HT-29 (cell line): ENCODE results near the gene NR2F1-AS1. TPM values are rescaled to one million over a fixed set of nuclear protein-coding genes. Genes with fewer than 3 reads are reported as not detected.
"Not testable (repeated sequence)": the region's sequence is repeated elsewhere in the genome, so short reads cannot be mapped to it uniquely, and the experiment has no call there.

Experiments used
- DNase-seq: peaks from one replicate; pipeline ENCODE4 v3.0.0-alpha.2; 2015; ENCODE audit warnings: low spot score
- total RNA-seq: library from RNA; depleted of rRNA; stranded (reverse); fragments of >200 nt; shearing (Covaris generic); gene quantifications from 2 replicates; pipeline ENCODE4 v1.2.3, GENCODE V29; 2014

Gene NR2F1-AS1
- total RNA-seq, 1 experiment from 2014 or later: 2.8 TPM

DNA sequence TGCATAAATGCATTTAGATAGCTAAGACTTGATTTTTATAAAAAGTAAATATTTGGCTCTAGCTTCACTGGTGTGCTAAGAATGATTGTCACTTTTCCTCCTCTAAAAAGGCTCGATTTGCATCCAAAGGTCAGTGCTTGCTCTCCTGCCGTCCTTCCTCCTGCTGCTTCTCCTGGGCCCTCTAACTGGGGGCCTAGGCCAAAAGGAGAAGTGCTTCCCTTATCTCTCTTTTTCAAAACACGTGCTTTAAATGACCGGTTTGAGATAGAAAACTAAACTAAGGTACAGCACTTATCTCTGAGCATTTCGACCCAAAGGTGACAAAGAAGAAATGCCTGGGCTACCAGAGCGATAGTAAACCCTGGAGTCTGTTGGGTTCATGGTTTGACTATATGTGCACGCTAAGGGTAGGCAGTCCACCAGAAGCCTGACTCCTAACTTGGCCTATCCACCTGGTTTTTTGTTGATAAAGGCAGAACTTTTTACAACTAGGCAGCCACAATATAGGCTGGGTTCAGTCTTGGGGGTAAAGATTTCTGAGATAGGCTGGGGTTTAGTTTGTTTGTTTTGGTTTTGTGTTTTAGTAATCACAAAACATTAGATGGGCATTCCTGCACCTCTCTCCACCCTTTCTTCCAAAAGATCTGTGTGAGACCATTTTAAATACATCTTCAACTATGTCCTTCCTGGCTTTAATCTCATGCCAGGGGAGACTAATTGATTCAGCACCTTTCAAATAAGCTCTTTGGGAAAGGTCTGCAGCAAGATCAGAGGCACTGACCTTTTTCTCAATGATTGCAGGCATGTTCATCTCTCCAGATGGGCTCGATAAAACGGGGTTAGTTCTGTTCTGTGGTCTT lies 3.8 kb downstream of the NR2F1-AS1 start:
- DNase-seq: no peak

DNA sequence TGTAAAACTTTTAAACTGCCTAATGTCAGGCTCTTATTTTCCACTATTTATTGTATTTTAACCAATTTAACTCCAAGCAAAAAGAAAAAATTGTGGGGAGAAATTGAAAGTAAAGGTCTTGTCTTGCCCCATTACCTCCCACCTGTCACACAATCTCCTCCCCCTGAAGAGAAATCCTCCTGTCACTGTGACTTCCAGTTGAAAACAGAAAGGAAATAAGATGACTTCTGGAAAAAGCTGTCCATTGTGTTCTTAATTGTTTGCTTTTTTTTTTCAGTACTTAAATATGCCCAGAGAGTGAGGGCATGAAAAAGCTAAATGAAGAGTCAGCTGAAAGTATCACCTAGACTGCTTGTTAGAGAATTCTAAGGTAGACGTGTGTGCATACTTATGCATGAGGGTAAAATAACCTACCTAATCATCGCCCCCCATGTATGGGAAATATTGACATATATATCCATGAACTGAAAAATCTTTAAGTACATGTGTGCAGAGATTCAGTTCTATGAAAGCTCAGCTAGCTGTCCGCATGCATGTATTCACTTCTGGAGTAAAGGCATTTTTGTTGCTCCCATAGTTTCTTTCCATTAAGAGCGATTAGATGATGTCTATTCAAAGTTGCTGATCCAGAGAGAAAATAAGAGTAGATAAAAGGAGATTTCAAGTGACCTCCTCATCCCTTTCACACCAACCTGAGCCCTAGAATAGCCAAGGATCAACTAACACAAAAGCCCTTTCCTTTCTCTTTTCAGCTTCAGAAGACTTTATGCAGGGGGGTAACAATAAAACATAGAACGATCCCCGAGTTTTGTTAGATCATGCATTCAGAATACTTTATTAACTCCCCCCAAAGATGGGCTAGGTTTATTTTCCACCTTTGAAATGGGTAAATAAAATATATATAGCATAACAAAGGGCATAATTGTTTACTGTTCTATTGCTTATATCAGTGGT lies 5.3 kb downstream of the NR2F1-AS1 start:
- DNase-seq: no peak

DNA sequence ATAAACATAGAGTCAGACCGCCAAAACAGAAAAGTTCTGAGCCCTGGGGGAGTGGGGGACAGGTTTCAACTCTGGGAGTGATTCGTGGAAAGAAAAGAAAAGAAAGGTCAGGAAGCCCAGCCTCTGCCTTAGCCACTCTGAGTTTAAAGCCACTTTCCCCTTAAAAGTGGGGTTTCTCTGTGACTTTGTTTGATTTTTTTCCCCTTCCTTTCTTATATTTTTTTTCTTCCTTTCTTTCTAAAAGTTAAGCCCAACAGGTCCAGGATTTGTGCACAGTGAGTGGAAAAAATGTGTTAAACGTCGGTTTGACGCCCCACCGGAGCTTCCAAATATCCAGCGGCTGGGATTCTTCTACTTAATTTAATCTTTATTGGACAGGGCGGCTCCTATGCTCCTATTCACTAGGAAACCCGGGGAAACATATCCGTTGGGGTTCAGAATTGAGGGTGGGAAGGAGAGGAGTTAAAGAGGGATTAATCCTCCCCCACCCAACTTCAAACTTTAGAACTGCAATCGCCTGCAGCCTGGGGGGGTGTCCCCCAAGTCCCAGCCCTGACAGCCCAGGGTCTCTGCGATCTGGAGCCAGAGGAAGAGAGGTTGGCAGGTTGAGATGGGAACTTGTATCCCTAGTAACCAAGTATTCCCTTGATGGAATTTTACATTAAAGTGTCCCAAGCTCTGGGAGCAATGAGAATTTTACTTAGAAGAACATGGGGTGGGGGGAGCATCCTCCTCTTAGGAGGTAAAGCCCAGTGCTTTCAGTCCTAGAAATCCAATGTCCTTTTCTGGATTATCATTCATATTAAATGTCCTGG lies 6.3 kb downstream of the NR2F1-AS1 start:
- no peak for DNase-seq

DNA sequence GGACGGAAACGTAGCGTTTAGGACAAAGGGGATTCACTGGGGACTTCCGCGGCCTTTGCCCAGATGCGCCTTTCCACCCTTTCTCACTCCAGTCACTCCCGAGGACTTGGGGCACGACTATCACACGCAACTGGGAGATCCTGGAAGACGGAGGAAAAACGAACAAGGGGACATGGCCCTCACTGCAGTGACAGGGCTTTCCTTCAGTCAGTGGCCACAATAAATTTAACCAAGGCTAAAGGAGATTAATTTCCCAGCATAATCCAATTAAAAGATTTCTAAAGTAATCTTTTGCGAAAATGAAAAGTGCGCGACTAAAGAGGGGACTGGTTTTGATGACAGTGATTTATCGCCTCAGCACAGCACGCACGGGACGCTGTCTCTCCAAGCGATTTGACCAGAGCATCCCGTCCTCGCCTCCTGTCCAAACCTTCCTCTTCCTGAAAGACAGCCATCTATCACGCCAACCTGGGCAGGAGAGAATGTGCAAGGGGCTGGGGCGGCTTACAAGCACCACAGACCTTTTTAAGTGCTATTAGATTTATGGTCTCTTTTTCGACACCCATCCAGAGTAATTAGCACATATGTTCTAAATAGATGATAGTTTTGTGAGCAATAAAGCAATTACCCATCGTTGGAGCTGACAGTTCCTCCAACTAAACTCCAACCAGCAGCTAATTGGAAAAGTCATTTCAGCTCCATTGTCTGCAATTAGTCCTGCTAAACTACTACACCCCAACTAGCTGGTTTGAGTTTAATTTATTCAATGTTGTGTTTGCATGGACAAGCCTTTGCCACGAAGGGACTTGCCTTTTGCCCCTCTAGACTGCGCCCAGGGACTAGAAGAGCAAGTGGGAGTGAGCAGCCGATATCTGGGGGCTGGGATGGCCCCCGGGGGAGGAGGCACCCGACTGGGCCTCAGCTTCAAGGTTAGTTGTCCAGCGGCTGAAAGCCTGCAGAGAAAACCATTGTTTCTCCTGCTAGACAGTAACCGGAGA lies 7.4 kb downstream of the NR2F1-AS1 start:
- DNase-seq: no peak

DNA sequence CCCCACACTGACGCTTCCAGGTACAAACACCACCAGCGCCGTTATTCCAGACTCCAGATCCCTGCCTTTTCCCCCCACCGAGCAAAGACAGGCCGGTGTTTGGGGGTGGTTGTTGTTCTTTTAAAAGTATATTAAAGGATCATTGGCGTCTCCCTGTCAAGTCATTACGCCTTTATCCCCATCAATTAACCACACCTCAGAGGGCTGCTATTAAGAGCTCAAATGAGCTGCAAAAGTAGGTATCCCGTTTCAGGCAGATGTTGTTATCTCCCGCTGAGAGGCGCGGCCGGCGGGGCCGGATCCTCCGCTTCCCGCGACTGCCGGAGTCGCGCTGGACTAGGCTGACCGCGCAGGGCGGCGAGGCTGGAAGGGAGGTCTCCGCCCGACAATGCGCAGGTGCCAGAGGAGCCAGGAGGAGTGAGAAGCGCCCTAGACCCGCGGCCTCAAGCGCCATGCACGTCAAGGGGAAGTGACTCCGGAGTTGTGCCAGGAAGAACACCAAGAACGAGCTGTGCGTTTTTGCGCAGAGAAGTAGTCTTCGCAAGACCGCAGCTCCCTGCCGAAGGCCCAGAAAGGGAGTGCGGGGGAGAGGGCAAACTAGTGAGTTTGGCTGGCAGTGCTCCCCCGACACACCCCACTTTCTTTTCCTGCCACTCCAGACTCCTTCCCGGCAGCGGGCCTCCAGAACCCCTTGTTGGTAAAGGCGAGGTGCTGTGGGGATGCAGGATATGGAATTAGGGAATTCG lies 8.2 kb downstream of the NR2F1-AS1 start:
- DNase-seq: no peak

DNA sequence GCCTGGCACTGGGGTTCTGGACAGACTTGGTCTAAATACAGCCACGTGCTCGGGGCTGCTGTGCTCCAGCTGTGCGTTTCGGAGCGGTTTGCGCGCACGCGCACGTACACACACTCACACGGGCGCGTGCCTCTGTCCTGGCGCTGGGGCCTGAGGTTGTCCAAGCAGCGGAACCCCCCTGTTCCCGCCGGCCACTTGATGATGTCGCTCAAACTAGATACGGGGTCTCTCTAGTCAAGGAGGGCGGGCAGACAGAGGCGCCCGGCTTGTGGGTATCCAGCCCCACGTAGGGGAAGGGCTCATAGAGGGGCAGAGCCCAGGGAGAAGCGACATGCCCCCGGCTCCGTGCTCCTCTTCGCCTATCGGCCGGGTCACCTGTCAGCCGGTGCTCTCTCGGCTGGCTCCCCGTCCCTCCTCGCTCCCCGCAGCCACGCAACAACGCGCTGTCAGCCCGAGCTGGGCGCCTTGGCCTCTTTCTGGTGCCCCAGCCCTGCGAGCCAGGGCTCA lies 8.9 kb downstream of the NR2F1-AS1 start:
- DNase-seq: no peak

DNA sequence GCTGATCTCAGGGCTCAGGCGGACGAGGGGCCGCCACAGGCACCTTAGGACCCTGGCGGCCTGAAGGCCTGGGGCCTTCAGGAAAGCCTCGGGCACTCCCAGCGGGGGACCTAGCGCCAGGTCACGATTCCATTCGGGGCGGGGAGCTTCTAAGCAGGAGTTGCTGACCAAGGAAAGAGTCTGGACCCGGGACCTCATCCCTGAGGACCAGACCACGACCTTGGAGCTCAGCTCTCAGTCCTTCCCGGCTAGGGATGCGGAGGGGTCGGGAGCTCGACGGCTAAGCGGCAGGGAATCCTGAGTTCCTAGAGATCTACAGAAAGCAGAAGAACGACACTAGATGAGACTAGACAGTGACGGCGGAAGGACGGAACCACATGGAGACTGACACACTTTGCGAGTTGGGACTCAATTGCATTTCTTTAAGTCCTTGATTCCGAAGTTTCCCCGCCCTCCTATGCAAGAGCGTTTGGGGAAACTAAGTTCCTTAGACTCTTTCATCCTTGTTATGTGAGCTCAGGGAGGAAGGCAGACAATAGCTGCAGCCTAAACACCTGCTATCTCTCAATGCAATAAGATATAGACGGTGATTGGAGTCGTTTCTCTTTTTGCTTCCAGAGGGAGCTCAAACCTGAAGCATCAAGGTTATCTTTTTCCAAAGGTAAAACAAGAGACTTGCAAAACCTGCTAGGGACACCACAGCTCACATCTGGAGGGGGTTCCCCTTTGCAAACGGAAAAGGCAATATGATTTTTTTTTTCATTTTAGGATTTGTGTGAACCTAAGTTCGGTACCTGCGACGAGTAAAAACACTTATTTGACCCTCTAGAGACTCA lies 9.7 kb downstream of the NR2F1-AS1 start:
- no peak for DNase-seq

DNA sequence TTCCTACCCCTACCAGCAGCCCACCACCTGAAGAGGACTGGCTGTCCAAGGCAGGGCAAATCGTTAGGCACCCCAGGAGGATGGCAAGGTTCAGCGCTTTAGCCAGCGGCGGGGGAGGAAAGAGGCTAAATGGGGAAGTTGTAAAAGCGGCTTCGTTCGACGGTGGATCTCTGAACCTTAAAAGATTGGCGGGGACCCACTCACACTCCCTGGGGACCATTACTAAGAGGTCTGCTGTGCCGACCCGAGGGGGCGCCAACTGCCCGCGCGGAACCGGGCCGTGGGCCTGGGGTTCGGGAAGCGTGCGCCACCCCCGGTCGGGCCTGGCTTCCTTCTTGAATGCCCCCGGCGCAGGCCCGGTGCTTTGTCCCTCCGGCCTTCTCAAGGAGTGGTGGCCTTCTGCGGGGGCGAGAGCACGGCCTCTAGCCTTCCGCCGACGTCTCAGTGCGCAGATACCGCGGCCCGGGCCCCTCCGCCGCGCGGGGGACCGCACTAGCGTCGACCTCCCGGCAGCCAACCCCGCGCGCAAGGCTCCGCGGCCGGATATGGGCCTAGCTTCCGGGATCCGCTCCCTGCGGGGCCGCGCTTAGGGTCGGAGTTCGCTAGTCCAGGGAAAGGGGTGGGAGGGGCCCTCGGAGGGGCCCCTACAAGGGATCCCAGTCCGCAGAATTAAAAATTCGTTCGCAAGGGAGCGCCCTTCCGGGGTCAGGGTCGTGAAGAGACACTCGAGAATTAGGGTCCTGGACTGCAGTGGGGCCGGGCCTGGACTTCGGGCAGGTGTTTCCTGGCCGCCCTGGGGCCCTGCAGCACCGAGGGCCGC lies 10.5 kb downstream of the NR2F1-AS1 start:
- no peak for DNase-seq

DNA sequence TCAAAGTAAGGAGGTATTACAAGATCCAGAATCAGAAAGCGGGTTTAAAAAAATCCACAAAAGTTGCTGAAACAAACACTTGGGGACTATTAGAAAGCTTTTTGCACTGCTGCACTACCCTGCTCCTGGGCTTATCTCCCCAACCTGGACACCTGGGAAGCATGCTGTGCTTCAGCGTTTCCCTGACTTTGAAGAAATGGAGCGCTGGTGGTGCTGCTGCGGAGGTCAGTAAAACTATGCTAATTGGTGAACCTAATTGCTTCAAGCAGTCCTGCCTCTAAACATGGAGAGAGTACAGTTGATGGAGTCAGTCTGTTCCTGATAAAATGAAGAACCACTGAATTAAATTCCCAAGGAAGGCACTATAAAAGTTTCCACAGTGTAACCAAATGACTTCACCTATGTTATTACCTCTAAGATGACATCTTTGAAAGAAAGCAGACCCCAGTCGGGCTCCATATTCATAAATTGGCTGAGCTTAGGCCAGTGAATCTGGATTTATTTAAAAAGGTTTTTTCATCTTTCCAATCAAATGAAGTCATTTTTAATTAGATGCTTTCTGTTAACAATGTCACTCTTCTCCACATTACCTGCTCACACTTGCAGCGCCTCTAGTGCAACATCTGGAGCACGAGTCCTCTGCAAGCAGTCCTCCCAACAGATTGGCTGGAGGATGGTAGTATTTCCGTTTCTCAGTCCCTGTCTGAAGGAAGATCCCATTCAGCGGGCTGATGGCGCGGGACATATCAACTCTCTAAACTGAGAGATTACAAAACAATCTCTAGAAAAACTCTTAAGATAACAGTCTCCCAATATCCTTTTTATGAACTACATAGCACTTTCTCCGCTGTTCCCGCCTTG lies 11.5 kb downstream of the NR2F1-AS1 start:
- no peak for DNase-seq

DNA sequence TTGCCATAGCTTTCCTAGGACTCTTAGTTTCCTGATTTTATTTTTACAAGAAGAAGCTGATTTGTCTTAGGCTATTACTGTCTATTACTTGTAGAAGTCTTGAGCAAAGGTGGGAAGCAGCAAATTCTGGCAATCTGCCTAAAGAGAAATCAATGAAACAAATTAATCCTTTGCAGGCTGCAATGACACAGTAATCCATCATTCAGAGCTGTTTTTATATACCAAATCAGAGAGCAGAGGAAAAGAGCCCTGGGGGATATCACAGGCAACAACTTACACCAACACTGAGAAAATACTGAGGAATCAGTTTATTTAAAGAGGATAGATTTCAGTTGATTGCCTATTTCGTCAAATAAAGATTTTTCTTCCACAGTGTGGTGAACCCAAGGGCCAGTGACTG lies 13.6 kb downstream of the NR2F1-AS1 start:
- no peak for DNase-seq

DNA sequence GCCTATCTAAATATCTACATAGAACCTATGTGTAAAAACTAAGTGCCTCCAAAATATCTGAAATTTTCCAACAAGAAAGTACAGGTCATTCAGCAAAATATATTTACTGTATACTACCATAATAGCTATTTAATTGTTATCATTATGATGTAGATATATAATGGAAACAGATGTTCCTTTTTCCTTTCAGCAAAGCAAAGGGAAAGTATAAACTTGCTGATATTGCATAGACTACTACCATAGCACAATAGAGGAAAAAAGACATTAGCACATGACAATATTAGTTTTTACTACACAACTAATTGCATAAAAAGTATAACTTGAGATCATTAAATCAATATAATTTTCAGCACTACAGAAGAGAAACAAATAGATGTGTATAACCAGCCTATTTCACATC lies 14.9 kb downstream of the NR2F1-AS1 start:
- DNase-seq: no peak

DNA sequence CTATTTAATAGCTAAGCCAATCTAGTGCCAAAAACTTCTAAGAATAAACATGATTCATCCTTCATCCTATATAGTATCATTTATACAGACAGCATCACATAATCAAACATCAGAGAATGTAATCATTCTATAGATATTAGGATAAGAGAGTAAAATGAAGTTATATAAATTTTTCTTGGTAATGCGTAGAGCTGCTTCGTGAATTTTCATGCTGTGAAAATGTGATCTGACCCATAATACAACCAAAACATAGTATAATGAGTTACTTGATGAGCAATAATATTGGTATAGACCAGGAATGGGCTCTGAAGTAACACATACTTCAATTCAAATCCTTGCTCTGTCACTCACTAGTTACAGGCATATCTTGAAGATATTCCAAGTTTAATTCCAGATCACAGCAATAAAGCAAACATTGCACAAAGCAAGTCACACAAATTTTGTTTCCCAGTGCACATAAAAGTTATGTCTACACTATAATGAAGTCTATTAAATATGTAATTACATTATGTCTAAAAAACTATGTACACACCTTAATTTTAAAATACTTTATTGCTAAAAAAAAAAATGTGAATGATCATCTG lies 23.9 kb downstream of the NR2F1-AS1 start:
- DNase-seq: no peak

DNA sequence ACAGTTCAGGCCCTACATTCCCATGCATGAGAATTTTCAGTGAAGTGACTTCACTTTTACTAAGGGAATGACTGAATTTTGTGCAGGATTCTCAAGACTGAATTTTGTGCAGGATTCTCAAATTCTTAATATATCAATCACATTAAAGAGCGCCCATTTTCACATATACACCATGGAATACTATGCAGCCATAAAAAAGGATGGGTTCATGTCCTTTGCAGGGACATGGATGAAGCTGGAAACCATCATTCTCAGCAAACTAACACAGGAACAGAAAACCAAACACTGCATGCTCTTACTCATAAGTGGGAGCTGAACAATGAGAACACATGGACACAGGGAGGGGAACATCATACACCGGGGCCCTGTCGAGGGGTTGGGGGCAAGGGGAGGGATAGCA lies 31.4 kb downstream of the NR2F1-AS1 start:
- DNase-seq: not testable (repeated sequence)

DNA sequence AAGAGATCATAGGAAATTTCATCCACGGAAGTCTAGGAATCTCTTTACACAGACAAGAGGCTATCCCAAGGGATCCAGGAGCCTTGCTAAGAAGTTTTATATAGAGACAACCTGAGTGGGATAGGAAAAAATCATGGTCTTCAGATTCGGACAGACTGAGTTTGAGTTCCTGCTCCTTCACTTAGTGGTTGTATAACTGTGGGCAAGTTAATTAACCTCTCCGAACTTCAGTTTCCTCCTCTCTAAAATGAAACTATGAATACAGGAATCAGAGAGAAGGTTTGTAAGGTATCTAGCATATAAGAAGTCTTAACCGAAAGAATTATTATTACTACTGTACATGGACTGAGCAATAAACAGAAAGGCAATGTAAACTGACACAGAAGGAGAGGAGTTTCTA lies 35.1 kb downstream of the NR2F1-AS1 start:
- no peak for DNase-seq

DNA sequence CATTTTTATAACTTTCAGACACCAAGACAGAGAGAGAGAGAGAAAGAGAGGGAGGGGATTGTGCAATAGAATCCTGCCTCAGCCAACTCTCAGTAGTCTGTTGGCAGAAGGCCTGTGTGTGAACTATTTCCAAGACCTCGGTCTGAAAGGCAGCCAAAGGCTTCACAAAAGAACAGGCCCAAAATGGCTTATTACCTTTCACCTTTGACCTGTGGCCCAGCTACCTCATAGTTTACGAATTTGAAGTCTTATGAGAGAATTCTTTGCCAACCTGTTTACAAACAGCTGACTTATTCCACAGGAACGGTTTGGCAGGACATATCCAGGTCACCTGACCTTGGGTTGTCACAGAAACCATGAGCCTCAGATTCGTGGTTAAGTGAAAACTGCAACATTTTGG lies 48.6 kb downstream of the NR2F1-AS1 start:
- DNase-seq: no peak

DNA sequence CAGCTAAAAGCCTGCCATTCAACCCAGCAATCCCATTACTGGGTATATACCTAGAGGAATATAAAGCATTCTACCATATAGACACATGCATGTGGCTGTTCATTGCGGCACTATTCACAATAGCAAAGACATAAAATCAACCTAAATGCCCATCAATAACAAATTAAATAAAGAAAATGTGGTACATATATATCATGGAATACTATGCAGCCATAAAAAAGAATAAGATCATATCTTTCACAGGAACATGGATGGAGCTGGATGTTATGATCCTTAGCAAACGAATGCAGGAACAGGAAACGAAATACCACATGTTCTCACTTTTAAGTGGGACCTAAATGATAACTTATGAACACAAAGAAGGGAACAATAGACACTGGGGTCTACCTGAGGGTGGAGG lies 59.2 kb downstream of the NR2F1-AS1 start:
- not testable (repeated sequence) for DNase-seq
